H9 (cell line): ENCODE measurements around the gene PDE7B. TPM values are rescaled to one million over a fixed set of nuclear protein-coding genes. Genes with fewer than 3 reads are reported as not detected.

Experiments
- DNase-seq: peaks from one replicate; pipeline ENCODE4 v3.0.0-alpha.2; 2017
- H2AFZ ChIP-seq: one replicate; pipeline ENCODE4 v1.6.1; 2013; ENCODE audit warnings: mild to moderate bottlenecking, low read length, control low read depth, moderate library complexity
- H2AK5ac ChIP-seq: 2 replicates; pipeline ENCODE4 v1.6.1; 2013; ENCODE audit warnings: low read length, control low read depth, mixed read lengths; ENCODE audit not compliant: insufficient read length
- H2BK120ac ChIP-seq: one replicate; pipeline ENCODE4 v1.6.1; 2013; ENCODE audit warnings: low read depth, mild to moderate bottlenecking, low read length, control low read depth, inconsistent platforms; ENCODE audit not compliant: poor library complexity, severe bottlenecking
- H2BK12ac ChIP-seq: 2 replicates; pipeline ENCODE4 v1.6.1; 2013; ENCODE audit warnings: low read length, control low read depth, mixed read lengths, low read depth; ENCODE audit not compliant: insufficient read length
- H2BK15ac ChIP-seq: 2 replicates; pipeline ENCODE4 v1.6.1; 2013; ENCODE audit warnings: low read depth, low read length, control low read depth
- H2BK20ac ChIP-seq: one replicate; pipeline ENCODE4 v1.6.1; 2013; ENCODE audit warnings: low read depth, mild to moderate bottlenecking, low read length, control low read depth, inconsistent platforms; ENCODE audit not compliant: poor library complexity, severe bottlenecking
- H2BK5ac ChIP-seq: 2 replicates; pipeline ENCODE4 v1.6.1; 2013; ENCODE audit warnings: low read length, control low read depth, mixed read lengths; ENCODE audit not compliant: insufficient read length
- H3K14ac ChIP-seq: 2 replicates; pipeline ENCODE4 v1.6.1; 2013; ENCODE audit warnings: low read length, control low read depth; ENCODE audit not compliant: insufficient read depth
- H3K18ac ChIP-seq: 2 replicates; pipeline ENCODE4 v1.6.1; 2013; ENCODE audit warnings: low read depth, mild to moderate bottlenecking, mixed read lengths, low read length, control low read depth; ENCODE audit not compliant: insufficient read length
- H3K23ac ChIP-seq: 2 replicates; pipeline ENCODE4 v1.6.1; 2013; ENCODE audit warnings: low read length, control low read depth, mixed read lengths, low read depth; ENCODE audit not compliant: insufficient read length
- H3K23me2 ChIP-seq: 2 replicates; pipeline ENCODE4 v1.6.1; 2013; ENCODE audit warnings: low read depth, mild to moderate bottlenecking, mixed read lengths, low read length, control low read depth; ENCODE audit not compliant: insufficient read length, poor library complexity, severe bottlenecking
- H3K27ac ChIP-seq: 2 replicates; pipeline ENCODE4 v1.5.1; 2013; ENCODE audit warnings: low read length, control low read depth, mixed read lengths, low read depth; ENCODE audit not compliant: insufficient read length
- H3K27me3 ChIP-seq: 2 replicates; pipeline ENCODE4 v1.6.1; 2013; ENCODE audit warnings: low read length, control low read depth, inconsistent platforms; ENCODE audit not compliant: insufficient read depth
- H3K4ac ChIP-seq: 2 replicates; pipeline ENCODE4 v1.6.1; 2013; ENCODE audit warnings: low read depth, mild to moderate bottlenecking, control low read depth, inconsistent platforms, low read length, moderate library complexity
- H3K4me1 ChIP-seq: 2 replicates; pipeline ENCODE4 v1.6.1; 2013; ENCODE audit warnings: low read length, control low read depth, inconsistent platforms; ENCODE audit not compliant: insufficient read depth
- H3K4me2 ChIP-seq: 2 replicates; pipeline ENCODE4 v1.6.1; 2013; ENCODE audit warnings: low read length, control low read depth, mixed read lengths; ENCODE audit not compliant: insufficient read length, insufficient read depth
- H3K56ac ChIP-seq: 2 replicates; pipeline ENCODE4 v1.6.1; 2013; ENCODE audit warnings: low read depth, mild to moderate bottlenecking, mixed read lengths, low read length, control low read depth; ENCODE audit not compliant: insufficient read length
- H3K79me1 ChIP-seq: 2 replicates; pipeline ENCODE4 v1.6.1; 2013; ENCODE audit warnings: low read depth, mild to moderate bottlenecking, moderate library complexity, low read length, control low read depth, inconsistent platforms; ENCODE audit not compliant: insufficient read depth, poor library complexity, severe bottlenecking
- H3K79me2 ChIP-seq: 2 replicates; pipeline ENCODE4 v1.6.1; 2013; ENCODE audit warnings: low read length, control low read depth, inconsistent platforms; ENCODE audit not compliant: insufficient read depth
- H3K9ac ChIP-seq: 2 replicates; pipeline ENCODE4 v1.6.1; 2013; ENCODE audit warnings: low read length, control low read depth, mixed read lengths; ENCODE audit not compliant: insufficient read length; ENCODE audit errors: extremely low read depth
- H3K9me3 ChIP-seq: one replicate; pipeline ENCODE4 v1.6.1; 2013; ENCODE audit warnings: low read depth, low read length, inconsistent platforms; ENCODE audit not compliant: control insufficient read depth
- H3T11ph ChIP-seq: one replicate; pipeline ENCODE4 v1.6.1; 2013; ENCODE audit warnings: mild to moderate bottlenecking, low read length, control low read depth, inconsistent platforms
- H4K20me1 ChIP-seq: one replicate; pipeline ENCODE4 v1.6.1; 2013; ENCODE audit not compliant: control insufficient read depth, insufficient read length, insufficient read depth
- H4K5ac ChIP-seq: 2 replicates; pipeline ENCODE4 v1.6.1; 2013; ENCODE audit warnings: low read depth, mild to moderate bottlenecking, mixed read lengths, low read length, control low read depth; ENCODE audit not compliant: insufficient read length
- H4K8ac ChIP-seq: replicated peaks from 2 replicates; pipeline ENCODE4 v1.6.1; 2013; ENCODE audit warnings: low read length, control low read depth, mixed read lengths, low read depth; ENCODE audit not compliant: insufficient read length
- H4K91ac ChIP-seq: 2 replicates; pipeline ENCODE4 v1.6.1; 2013; ENCODE audit warnings: low read depth, mild to moderate bottlenecking, moderate library complexity, mixed read lengths, low read length, control low read depth; ENCODE audit not compliant: insufficient read length
- H3K27ac Mint-ChIP-seq, 3 experiments: 2 replicates in 2 of 3; 3 replicates in 1 of 3; pipeline ENCODE4 v1.8.0; 2020 to 2021; ENCODE audit warnings: mixed read lengths in 3 of 3, mild to moderate bottlenecking in 1 of 3, moderate library complexity in 1 of 3
- H3K27me3 Mint-ChIP-seq: 2 replicates; pipeline ENCODE4 v1.8.0; 2021; ENCODE audit warnings: low read depth, mild to moderate bottlenecking, moderate library complexity, mixed read lengths
- H3K36me3 Mint-ChIP-seq, 3 experiments: 2 replicates in 2 of 3; 3 replicates in 1 of 3; pipeline ENCODE4 v1.8.0; 2020 to 2021; ENCODE audit warnings: low read depth in 3 of 3, mixed read lengths in 3 of 3; ENCODE audit not compliant: insufficient read depth in 1 of 3
- H3K4me1 Mint-ChIP-seq, 2 experiments: 2 replicates each; pipeline ENCODE4 v1.8.0; 2020; ENCODE audit warnings: mixed read lengths in 2 of 2
- H3K4me3 Mint-ChIP-seq, 2 experiments: 2 replicates in 1 of 2; 3 replicates in 1 of 2; pipeline ENCODE4 v1.8.0; 2020 to 2021; ENCODE audit warnings: mild to moderate bottlenecking in 2 of 2, mixed read lengths in 2 of 2, moderate library complexity in 1 of 2
- H3K9me3 Mint-ChIP-seq, 2 experiments: 2 replicates in 1 of 2; 3 replicates in 1 of 2; pipeline ENCODE4 v1.8.0; 2020; ENCODE audit warnings: mild to moderate bottlenecking in 2 of 2, mixed read lengths in 2 of 2, moderate library complexity in 1 of 2
- CTCF ChIP-seq: fragments of 200-600 bp; sonication (generic); conservative IDR thresholded peaks from 3 replicates; pipeline ENCODE4 v1.8.0; 2021; ENCODE audit warnings: antibody characterized with exemption, mild to moderate bottlenecking
- WGBS: extraction: QIAGEN DNeasy Blood & Tissue Kit; methylation state at CpG from one replicate; pipeline ENCODE4 v1.1.7; 2013; ENCODE audit warnings: missing lambda C conversion rate, low lambda C conversion rate, mixed read lengths; ENCODE audit not compliant: insufficient read length; ENCODE audit errors: extremely low coverage; 5-methylcytosine and 5-hydroxymethylcytosine counted together
- total RNA-seq: library from RNA; stranded (reverse); gene quantifications from 2 replicates; pipeline ENCODE4 v1.2.1, GENCODE V29; 2021

PDE7B gene
- total RNA-seq, 1 experiment from 2014 or later = not detected

DNA sequence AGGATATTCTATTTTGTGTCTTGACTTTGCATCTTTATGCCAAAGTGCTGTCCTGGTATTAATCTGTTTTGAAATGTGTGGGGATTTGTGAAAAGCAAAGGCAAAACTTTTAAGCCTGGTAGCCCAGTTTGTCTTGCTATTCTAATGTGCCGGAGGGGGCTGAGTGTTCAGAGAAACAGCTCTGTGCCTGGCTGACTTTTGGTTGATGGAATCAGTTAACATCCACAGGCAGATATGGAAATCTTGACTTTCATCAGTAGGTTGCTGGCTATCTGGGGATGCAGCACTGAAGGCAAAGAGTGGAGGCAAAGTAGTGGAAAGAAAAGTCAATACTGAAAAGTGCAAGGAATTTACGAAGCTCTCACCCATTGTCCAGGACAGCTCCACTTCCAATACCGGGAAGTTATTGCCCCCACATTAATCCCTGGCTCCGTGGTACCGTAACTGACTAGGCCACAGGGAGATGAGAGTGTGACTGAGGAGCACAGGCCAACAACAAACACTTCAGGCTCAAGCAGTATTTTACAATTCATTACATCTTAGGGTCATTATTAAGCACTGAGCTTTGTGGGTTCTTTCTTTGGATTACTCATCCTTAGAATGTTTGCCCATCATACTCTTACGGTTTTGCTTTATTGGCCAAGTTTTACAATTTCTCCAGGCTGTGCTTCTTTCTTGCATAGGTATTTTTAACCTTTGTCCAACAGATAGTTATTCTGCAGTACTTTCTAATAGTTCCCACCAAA, 234.0 kb downstream of the PDE7B start:
- no peak overlapping the region for H4K91ac ChIP-seq
- H4K20me1 ChIP-seq = no peaks in the 10 kb centered on the region
- H3K9me3 Mint-ChIP-seq = no peaks in the 10 kb centered on the region
- H2BK20ac ChIP-seq = no peak overlapping the region
- H2BK5ac ChIP-seq = no peak overlapping the region
- H3K27ac Mint-ChIP-seq = no peak overlapping the region
- no peak for DNase-seq
- H3K4me3 Mint-ChIP-seq = no peak overlapping the region
- H3K14ac ChIP-seq = no peak overlapping the region
- H4K5ac ChIP-seq = no peak overlapping the region
- no peak overlapping the region for H3K18ac ChIP-seq
- H3K4me2 ChIP-seq = no peak overlapping the region
- WGBS = no CpG with 5 or more reads among the region's 6 CpGs
- H4K8ac ChIP-seq = no peak overlapping the region
- no peak overlapping the region for H3K9ac ChIP-seq
- no peaks in the 10 kb centered on the region; the same call in 1 of the 2 replicates for H3K27me3 Mint-ChIP-seq
- H2BK12ac ChIP-seq = no peak overlapping the region
- H3K27me3 ChIP-seq = no peaks in the 10 kb centered on the region
- H2AK5ac ChIP-seq = no peak overlapping the region
- H3K4me1 ChIP-seq = no peaks in the 10 kb centered on the region
- H2BK15ac ChIP-seq = no peak overlapping the region
- H3K23me2 ChIP-seq = no peaks in the 10 kb centered on the region
- no peaks in the 10 kb centered on the region for H3K4me1 Mint-ChIP-seq
- no peak overlapping the region for H3K4ac ChIP-seq
- H2AFZ ChIP-seq = no peak overlapping the region
- no peaks in the 10 kb centered on the region for H3K36me3 Mint-ChIP-seq
- H2BK120ac ChIP-seq = no peak overlapping the region
- no peak overlapping the region for H3T11ph ChIP-seq
- H3K27ac ChIP-seq = no peak overlapping the region
- no peaks in the 10 kb centered on the region for H3K79me1 ChIP-seq
- no peak for TF ChIP-seq CTCF
- H3K79me2 ChIP-seq = no peaks in the 10 kb centered on the region
- H3K56ac ChIP-seq = no peak overlapping the region
- no peaks in the 10 kb centered on the region for H3K9me3 ChIP-seq
- no peak overlapping the region for H3K23ac ChIP-seq
